MCF 10A (cell line): Measurements from ENCODE around the gene STAC3. TPM values are rescaled to one million over a fixed set of nuclear protein-coding genes. Genes with fewer than 3 reads are reported as not detected.

Source experiments
- BruUV-seq: library from RNA; stranded (reverse); fragments of 400-500 nt; replicated peaks from 2 replicates; lab custom pipeline; 2021; lab: Mats Ljungman, UMichigan
- CTCF ChIA-PET: fragments of 300-600 bp; sonication (Branson Sonifier 250); formaldehyde crosslinking; extraction: SDS; loops from one replicate; lab custom pipeline; 2021; ENCODE audit warnings: antibody characterized with exemption, inconsistent platforms; lab: Yijun Ruan, JAX
- POLR2A ChIA-PET: fragments of 300-600, 350-650 bp; sonication (Branson Sonifier 250); formaldehyde crosslinking; extraction: SDS; loops from one replicate; lab custom pipeline; 2020; ENCODE audit warnings: antibody characterized with exemption, inconsistent platforms; lab: Yijun Ruan, JAX
- DNase-seq: peaks from one replicate; pipeline ENCODE4 v3.0.0-alpha.2; 2018; ENCODE audit not compliant: unreplicated experiment
- H3K27ac Mint-ChIP-seq: one replicate; pipeline ENCODE4 v1.8.0; 2022; ENCODE audit warnings: mild to moderate bottlenecking, low read depth, mixed read lengths; ENCODE audit not compliant: unreplicated experiment
- H3K27me3 Mint-ChIP-seq: one replicate; pipeline ENCODE4 v1.8.0; 2022; ENCODE audit warnings: mixed read lengths; ENCODE audit not compliant: insufficient read depth, unreplicated experiment
- H3K36me3 Mint-ChIP-seq: one replicate; pipeline ENCODE4 v1.8.0; 2022; ENCODE audit warnings: mild to moderate bottlenecking, moderate library complexity, mixed read lengths; ENCODE audit not compliant: insufficient read depth, unreplicated experiment
- H3K4me1 Mint-ChIP-seq: one replicate; pipeline ENCODE4 v1.8.0; 2022; ENCODE audit warnings: mixed read lengths; ENCODE audit not compliant: insufficient read depth, unreplicated experiment
- H3K4me3 Mint-ChIP-seq: one replicate; pipeline ENCODE4 v1.8.0; 2022; ENCODE audit warnings: mild to moderate bottlenecking, moderate library complexity, mixed read lengths; ENCODE audit not compliant: unreplicated experiment
- H3K9me3 Mint-ChIP-seq: one replicate; pipeline ENCODE4 v1.8.0; 2022; ENCODE audit warnings: mixed read lengths; ENCODE audit not compliant: unreplicated experiment
- CTCF ChIP-seq: fragments of 200-600 bp; IDR thresholded peaks from one replicate; pipeline ENCODE4 v1.8.0; 2022; ENCODE audit warnings: antibody characterized with exemption, mild to moderate bottlenecking; ENCODE audit not compliant: unreplicated experiment
- intact Hi-C: fragments of 100-400 bp; cut with micrococcal nuclease; formaldehyde crosslinking; loops from 2 replicates; pipeline ENCODE4 v1.14.1; 2022
- total RNA-seq: library from RNA; stranded (reverse); gene quantifications from 2 replicates; pipeline ENCODE4 v1.2.3, GENCODE V29; 2022

STAC3 gene
- total RNA-seq, 1 experiment from 2014 or later = 2.8 TPM

- ChIA-PET POLR2A (interaction anchor here (2.1 to 3.1 kb wide), 3 partner anchors 12 to 120 kb away, joined by 6 to 23 read pairs (median 17); partner anchors contain the start of gene STAT6), CTCF (interaction anchor here (0.7 to 10.2 kb wide), 4 partner anchors 10 to 221 kb away, joined by 3 to 152 read pairs (median 33); no protein-coding TSS in a partner anchor)
- Mint-ChIP-seq H3K4me1 (peaks cover 21% of the 10 kb centered on the region), H3K9me3 (no peaks in the 10 kb centered on the region), H3K36me3 (peaks cover 56% of the 10 kb centered on the region), H3K4me3 (peak overlapping the region; percentile 98), H3K27me3 (no peaks in the 10 kb centered on the region), H3K27ac (peak overlapping the region; percentile 99)
- BruUV-seq = no TSS peak
- no peak for TF ChIP-seq CTCF
- intact Hi-C loops = no loop called here
- DNase-seq = no peak
These were observed 19.5 kb downstream of the STAC3 start for GRCh38 chr12:57231276-57232021.

GRCh38 chr12:57230381-57231155 lies 20.4 kb downstream of the STAC3 start:
- Mint-ChIP-seq H3K27ac (peak overlapping the region; percentile 99), H3K36me3 (peaks cover 56% of the 10 kb centered on the region), H3K9me3 (no peaks in the 10 kb centered on the region), H3K4me3 (peak overlapping the region; percentile 98), H3K4me1 (peaks cover 20% of the 10 kb centered on the region), H3K27me3 (no peaks in the 10 kb centered on the region)
- intact Hi-C loops = no loop called here
- POLR2A ChIA-PET = interaction anchor here (0.6 to 3.1 kb wide), 10 partner anchors 9 to 152 kb away, joined by 3 to 37 read pairs (median 6); partner anchors contain the start of genes NEMP1 and STAT6
- no peak for TF ChIP-seq CTCF
- CTCF ChIA-PET = interaction anchor here (0.7 to 10.2 kb wide), 6 partner anchors 11 to 222 kb away, joined by 3 to 152 read pairs (median 4); no protein-coding TSS in a partner anchor
- no peak for DNase-seq
- TSS peak; percentile 46 for BruUV-seq

GRCh38 chr12:57229634-57230380 lies 21.2 kb downstream of the STAC3 start, which contains the start of gene SHMT2:
TSS of gene SHMT2 (plus strand) at chr12:57229711. CDS start at chr12:57229779, 68 bp downstream.
- DNase-seq = peak; percentile 95
- H3K27me3 Mint-ChIP-seq = no peaks in the 10 kb centered on the region
- BruUV-seq = no TSS peak
- ChIA-PET POLR2A (interaction anchor here (0.6 to 3.1 kb wide), 17 partner anchors 8 to 484 kb away, joined by 3 to 37 read pairs (median 3); partner anchors contain the start of genes NEMP1 and STAT6), CTCF (interaction anchor here (0.6 to 10.2 kb wide), 15 partner anchors 10 to 441 kb away, joined by 3 to 152 read pairs (median 4); no protein-coding TSS in a partner anchor)
- H3K9me3 Mint-ChIP-seq = no peaks in the 10 kb centered on the region
- H3K27ac Mint-ChIP-seq = peak within 1 kb of the TSS; percentile 99
- intact Hi-C loops = no loop called here
- peak within 1 kb of the TSS; percentile 98 for H3K4me3 Mint-ChIP-seq
- no peak for TF ChIP-seq CTCF
- H3K4me1 Mint-ChIP-seq = peaks cover 20% of the 10 kb centered on the region
- peaks cover 54% of the 10 kb centered on the region for H3K36me3 Mint-ChIP-seq
